Left cardiac atrium (tissue), 4 donors: Measurements from ENCODE around the gene MRAS. TPM values are rescaled to one million over a fixed set of nuclear protein-coding genes. Genes with fewer than 3 reads are reported as not detected.
"Not testable (repeated sequence)": the region's sequence is repeated elsewhere in the genome, so short reads cannot be mapped to it uniquely, and the experiment has no call there.

Experiments used
- ATAC-seq, 2 donors: fragments of 200-7000 bp; cut with Tn5 transposase; one replicate each; pipeline ENCODE4 v1.9.1; 2020; ENCODE audit warnings: mild to moderate bottlenecking in 2 of 2, moderate library complexity in 2 of 2
- DNase-seq: peaks from one replicate; pipeline ENCODE4 v3.0.0-alpha.2; 2020
- intact Hi-C, 2 donors: fragments of 100-400 bp; cut with DNase I; formaldehyde crosslinking; loops; one replicate each; pipeline versions ENCODE4 v1.14.1 to v1.15.1; 2022 to 2023
- total RNA-seq, 2 donors: library from RNA; stranded (reverse); fragmentation: NEBNext Ultra II Directional; extraction: Animal tissue kit (Norgen Biotek cat#: 25700); gene quantifications; one replicate each; pipeline ENCODE4 v1.2.1, GENCODE V29; 2021
- donor health status: DM: no; HTN: yes; CAD: no.
- donor health status: DM: no; HTN: yes; CAD: no; lungs with severe emphysema.
- donor health status: DM: yes; HTN: yes; CAD: no.
- donor health status: Dilated cardiomyopathy.

Gene MRAS
- total RNA-seq, 2 donors from 2014 or later: 213 to 242 TPM

DNA sequence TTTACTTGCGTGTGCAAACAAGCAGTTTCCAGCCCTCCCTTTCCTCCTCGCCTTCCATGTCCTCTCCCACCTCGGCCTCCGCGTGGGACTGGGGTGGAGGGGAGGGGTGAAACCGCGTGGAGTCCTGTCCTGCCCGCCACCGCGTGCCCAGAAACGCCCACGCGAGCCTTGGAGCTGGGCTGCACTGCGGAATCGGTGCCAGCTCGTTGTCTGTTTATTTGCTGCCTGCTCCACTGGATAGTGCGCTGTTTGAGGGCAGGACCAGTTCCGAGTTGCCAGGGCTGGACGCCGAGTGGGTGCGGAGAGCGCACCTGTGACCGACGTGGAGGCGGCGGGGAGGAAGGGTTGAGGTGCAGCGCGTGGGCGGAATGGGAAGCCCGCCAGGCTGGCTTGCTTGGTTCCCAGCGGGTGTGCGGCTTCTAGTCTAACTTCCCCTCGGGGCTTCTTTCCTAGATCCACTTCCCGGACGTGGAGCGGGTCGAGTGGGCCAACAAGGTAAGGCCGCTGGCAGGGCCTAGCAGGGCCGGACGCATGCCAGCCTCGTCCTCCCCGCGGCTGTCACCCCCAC, 103.3 kb downstream of the MRAS start:
- DNase-seq: no peak
- intact Hi-C loops: no loop called here

DNA sequence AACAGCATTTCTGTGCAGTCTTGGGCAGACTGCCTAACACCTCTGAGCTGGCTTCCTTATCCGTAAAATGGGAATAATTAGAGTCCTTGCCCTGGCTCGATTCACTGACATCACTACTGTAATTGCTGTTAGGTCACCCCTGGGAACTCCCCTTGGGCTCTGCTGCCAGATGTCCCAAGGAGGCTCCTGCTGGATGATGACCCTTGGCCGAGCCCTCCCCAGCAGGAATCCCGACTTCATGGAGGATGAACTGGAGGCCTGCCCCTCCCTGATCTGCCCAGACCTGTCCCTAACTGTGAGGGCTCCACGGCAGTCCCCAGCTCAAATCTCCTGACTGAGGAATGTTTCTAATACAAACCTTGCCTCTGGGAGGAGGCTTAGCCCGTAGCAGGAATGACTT, 104.1 kb downstream of the MRAS start:
- ATAC-seq (no peak), DNase-seq (no peak)
- intact Hi-C loops: no loop called here

More for the DNA sequence above, 103.3 kb downstream of the MRAS start:
- ATAC-seq: no peak

DNA sequence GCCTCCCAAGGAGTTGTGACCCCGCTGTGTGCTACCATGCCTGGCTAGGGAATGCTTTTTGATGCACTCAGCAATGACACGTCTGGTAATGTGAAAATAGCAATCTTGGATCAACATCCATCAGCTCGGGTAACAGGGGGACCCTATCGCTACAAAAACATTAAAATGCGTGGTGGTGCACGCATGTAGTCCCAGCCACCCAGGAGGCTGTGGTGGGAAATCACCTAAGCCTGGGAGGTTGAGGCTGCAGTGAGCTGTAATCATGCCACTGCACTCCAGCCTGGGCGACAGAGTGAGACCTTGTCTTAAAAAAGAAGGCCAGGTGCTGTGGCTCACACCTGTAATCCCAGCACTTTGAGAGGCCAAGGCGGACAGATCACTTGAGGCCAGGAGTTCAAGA, 105.6 kb downstream of the MRAS start:
- ATAC-seq, DNase-seq, intact Hi-C loops: not testable (repeated sequence)

Other genes with a start within 250 kb of the MRAS start
- 1 to 10 TPM; 5.5 to 5.8 TPM for gene DZIP1L, start 233.0 kb upstream of the MRAS start, total RNA-seq
- gene A4GNT, start 216.2 kb upstream of the MRAS start, total RNA-seq: not detected
- 1 to 10 TPM; 9.2 to 9.7 TPM for gene DBR1, start 173.7 kb upstream of the MRAS start, total RNA-seq
- 10 to 100 TPM; 32.2 to 43.6 TPM for gene ARMC8, start 161.3 kb upstream of the MRAS start, total RNA-seq
- not detected for gene NME9, start 18.7 kb upstream of the MRAS start, total RNA-seq
- under 1 TPM; 0.52 to 0.91 TPM for gene ESYT3, start 86.0 kb downstream of the MRAS start, total RNA-seq
- 10 to 100 TPM; 28.8 to 34.1 TPM for gene CEP70, start 245.7 kb downstream of the MRAS start, total RNA-seq